ENCODE results near the gene ARHGAP19. TPM values are rescaled to one million over a fixed set of nuclear protein-coding genes. Genes with fewer than 3 reads are reported as not detected.

The ARHGAP19 gene, protein sequence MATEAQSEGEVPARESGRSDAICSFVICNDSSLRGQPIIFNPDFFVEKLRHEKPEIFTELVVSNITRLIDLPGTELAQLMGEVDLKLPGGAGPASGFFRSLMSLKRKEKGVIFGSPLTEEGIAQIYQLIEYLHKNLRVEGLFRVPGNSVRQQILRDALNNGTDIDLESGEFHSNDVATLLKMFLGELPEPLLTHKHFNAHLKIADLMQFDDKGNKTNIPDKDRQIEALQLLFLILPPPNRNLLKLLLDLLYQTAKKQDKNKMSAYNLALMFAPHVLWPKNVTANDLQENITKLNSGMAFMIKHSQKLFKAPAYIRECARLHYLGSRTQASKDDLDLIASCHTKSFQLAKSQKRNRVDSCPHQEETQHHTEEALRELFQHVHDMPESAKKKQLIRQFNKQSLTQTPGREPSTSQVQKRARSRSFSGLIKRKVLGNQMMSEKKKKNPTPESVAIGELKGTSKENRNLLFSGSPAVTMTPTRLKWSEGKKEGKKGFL
- total RNA-seq = 21.3 TPM
- polyA plus RNA-seq = 6.0 TPM

DNA sequence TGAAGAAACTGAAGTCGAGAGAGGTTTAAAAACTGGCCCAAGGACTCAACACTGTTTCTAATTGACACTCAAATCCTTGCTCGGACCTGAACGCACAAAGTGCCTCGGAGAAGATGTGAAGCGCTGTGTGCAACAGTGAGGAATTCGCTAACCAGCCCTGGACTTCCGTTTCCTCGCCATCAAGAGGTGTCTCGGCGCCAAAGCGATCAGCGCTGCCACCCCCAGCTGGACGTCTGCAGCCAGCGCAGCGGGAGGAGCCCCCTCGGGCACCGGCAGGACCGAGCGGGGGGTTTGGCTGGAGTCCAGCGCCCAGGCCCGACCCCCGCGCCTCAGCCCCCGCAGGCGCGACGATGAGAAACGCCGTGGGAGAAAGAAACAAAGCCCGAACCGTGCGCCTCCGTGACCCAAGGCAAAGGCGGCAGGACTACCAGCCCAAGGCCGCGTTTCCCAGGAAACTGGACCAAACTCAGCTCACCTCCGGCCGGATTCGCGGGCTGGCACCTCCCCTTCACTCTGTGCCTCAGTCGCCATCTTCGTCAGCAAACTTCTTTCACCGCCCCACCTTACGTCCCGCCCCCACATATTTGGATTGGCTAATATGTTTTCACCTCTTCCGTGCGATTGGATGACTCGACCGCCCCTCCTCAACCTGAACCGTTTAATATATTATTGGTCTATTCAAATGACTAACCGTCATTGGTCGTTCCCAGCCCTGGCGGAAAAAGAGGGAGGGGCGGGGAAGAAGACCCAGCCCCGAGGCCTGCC lies at the start of gene ARHGAP19:
Gene ARHGAP19 (minus strand): TSS at position 541 of the 765 bp plus-strand sequence. CDS start 10 bp downstream, at position 531.
- peak; percentile 99 for DNase-seq (ENCODE audit: extremely low spot score)
- WGBS = under 1% methylated on average over 55 of the region's 55 CpGs

DNA sequence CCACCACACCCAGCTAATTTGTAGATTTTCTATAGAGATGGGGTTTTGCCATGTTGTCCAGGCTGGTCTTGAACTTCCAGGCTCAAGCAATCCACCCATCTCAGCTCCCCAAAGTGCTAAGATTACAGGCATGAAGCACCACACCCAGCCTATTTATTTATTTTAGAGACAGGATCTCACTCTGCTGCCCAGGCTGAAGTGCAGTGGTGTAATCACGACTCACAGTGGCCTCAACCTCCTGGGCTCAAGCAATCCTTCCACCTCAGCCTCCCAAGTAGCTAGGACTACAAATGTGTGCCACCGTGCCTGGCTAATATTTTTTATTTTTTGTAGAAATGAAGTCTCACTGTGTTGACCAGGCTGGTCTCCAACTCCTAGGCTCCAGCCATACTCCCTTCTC lies 49.0 kb upstream of the ARHGAP19 start:
- H3K4me3 ChIP-seq (ENCODE audit: low read depth, low read length) = no peak overlapping the region
- H3K27ac ChIP-seq (ENCODE audit: low read depth) = no peak overlapping the region
- WGBS = 76% methylated on average over 2 of the region's 2 CpGs
- DNase-seq (ENCODE audit: extremely low spot score) = no peak
- H3K36me3 ChIP-seq (ENCODE audit: insufficient read depth) = no peaks in the 10 kb centered on the region
- H3K4me1 ChIP-seq (ENCODE audit: insufficient read depth) = no peaks in the 10 kb centered on the region

More for the DNA sequence above, at the start of gene ARHGAP19:
- Histone ChIP-seq H3K4me3 (ENCODE audit: low read depth, low read length) (peak within 1 kb of the TSS; percentile 65), H3K36me3 (ENCODE audit: insufficient read depth) (no peaks in the 10 kb centered on the region), H3K4me1 (ENCODE audit: insufficient read depth) (no peaks in the 10 kb centered on the region), H3K27ac (ENCODE audit: low read depth) (peak within 1 kb of the TSS; percentile 90)

DNA sequence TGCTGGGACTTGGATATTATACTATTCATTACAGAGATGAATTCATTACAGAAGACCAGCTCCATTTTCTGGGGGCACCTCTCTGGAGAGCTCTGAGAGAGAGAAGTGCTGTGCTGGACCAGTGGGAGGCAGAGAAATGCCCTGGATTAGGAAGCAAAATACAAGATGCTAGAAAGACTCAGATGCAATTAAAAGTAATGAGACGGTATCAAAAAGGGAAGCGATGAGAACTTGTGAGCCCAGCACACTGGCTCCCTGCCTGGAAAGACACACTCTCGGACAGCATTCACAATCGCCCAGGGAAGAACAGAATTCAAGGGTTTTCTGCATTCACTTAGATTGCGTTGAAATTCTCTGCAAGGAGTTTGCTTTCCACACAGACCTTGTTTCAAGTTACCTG lies 45.6 kb upstream of the ARHGAP19 start:
- Histone ChIP-seq H3K4me1 (ENCODE audit: insufficient read depth) (no peaks in the 10 kb centered on the region), H3K4me3 (ENCODE audit: low read depth, low read length) (no peak overlapping the region), H3K27ac (ENCODE audit: low read depth) (no peak overlapping the region), H3K36me3 (ENCODE audit: insufficient read depth) (no peaks in the 10 kb centered on the region)
- no peak for DNase-seq (ENCODE audit: extremely low spot score)
- 27% methylated on average over 5 of the region's 5 CpGs for WGBS

DNA sequence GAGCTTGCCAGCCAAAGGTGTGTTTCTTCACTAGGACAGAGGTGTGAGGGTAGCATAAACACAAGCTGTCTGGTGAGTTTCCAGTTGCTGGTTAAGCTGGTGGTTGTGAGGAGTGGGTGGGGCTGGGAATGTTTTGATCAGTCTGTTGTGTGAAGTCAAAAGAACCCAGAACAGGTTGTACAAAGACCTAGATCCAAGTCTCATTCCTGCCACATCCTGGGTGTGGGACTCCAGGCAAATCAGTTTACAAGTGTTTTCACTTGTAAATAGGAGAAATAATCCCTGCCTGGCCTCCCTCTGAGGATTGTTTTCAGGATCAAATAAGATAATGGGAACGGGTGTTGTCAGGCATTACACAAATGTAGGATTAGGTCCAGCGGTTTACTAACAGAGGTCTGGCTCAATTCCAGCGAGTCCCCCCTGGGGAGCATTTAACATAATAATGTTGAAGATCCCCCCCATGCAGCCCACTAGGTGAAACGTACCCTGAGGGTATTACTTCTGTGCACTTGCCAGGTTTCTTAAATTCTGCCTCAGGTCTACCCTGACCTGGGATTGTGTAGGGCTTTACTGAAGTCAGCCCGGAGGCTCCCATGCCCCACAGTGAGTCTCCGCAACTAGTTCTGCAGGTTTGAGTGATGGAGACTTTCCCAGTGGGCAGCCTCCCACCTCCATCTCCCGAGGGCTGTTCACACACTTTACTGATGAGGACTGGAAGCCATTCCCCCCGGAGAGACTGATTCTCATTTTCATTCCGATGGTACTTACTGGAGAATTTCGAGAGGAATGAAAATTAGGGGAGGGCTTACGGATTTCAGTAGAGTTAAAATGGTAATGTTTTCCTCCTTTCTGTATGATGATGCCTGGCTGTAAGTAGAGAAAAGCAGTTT lies 44.8 kb upstream of the ARHGAP19 start:
- Histone ChIP-seq H3K4me3 (ENCODE audit: low read depth, low read length) (no peak overlapping the region), H3K4me1 (ENCODE audit: insufficient read depth) (no peaks in the 10 kb centered on the region), H3K27ac (ENCODE audit: low read depth) (no peak overlapping the region), H3K36me3 (ENCODE audit: insufficient read depth) (no peaks in the 10 kb centered on the region)
- 19% methylated on average over 11 of the region's 11 CpGs for WGBS
- no peak for DNase-seq (ENCODE audit: extremely low spot score)

DNA sequence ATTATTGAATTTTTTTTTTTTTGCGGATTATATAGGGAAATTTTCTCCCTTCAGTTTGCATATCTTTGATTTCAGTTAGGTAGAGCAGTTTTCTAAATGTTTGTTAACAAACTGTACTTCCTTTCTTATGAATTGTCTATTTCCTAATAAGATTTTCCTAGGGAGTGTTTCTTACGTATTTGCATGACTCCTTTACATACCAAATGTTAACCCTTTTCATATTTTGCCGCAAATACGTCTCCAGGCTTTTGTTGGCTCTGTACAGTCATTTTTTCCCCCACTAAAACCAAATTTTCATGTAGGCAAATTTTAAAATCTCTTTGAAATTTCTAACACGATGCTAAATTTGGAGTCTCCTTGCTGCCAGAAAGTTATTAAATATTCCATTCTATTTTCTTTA lies 44.0 kb upstream of the ARHGAP19 start:
- Histone ChIP-seq H3K27ac (ENCODE audit: low read depth) (no peak overlapping the region), H3K36me3 (ENCODE audit: insufficient read depth) (no peaks in the 10 kb centered on the region), H3K4me1 (ENCODE audit: insufficient read depth) (no peaks in the 10 kb centered on the region), H3K4me3 (ENCODE audit: low read depth, low read length) (no peak overlapping the region)
- DNase-seq (ENCODE audit: extremely low spot score) = no peak
- WGBS = 32% methylated on average over 5 of the region's 5 CpGs

DNA sequence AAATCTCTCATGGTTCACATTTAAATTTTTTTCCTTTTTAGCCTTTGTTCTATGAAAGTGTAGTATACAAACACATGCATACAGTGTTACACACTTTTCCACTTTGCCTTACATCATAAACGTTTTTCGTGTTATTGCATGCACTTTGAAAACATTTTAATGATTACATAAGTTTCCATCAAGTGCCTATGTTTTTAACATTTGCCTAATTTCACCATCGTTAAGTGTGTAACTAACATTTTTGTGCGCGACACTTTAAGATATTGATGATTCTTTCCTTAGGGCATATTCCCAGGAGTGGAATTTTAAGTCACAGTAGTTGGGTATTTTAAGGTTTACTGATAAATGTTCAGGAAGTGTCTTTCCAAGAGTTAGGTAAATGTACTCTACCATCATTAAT lies 43.6 kb upstream of the ARHGAP19 start:
- Histone ChIP-seq H3K4me3 (ENCODE audit: low read depth, low read length) (no peak overlapping the region), H3K36me3 (ENCODE audit: insufficient read depth) (no peaks in the 10 kb centered on the region), H3K27ac (ENCODE audit: low read depth) (no peak overlapping the region), H3K4me1 (ENCODE audit: insufficient read depth) (no peaks in the 10 kb centered on the region)
- WGBS = 46% methylated on average over 5 of the region's 5 CpGs
- no peak for DNase-seq (ENCODE audit: extremely low spot score)

DNA sequence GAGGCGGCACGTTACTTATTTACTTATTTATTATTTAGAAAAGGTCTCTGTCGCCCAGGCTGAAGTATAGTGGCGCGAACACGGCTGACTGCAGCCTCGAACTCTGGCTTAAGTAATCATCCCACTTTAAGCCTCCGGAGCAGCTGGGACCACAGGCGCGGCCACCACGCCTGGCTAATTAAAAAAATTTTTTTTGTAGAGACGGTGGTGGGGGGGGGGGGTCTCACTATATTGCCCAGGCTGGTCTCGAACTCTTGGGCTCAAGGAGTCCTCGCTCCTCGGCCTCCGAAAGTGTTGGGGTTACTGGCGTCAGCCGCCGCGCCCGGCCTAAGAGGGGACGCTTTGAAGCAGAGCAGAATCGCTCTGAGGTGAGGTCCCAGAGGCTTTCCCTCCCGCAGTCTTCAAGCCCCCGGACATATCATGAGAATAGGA lies 42.8 kb upstream of the ARHGAP19 start:
- DNase-seq (ENCODE audit: extremely low spot score) = no peak

DNA sequence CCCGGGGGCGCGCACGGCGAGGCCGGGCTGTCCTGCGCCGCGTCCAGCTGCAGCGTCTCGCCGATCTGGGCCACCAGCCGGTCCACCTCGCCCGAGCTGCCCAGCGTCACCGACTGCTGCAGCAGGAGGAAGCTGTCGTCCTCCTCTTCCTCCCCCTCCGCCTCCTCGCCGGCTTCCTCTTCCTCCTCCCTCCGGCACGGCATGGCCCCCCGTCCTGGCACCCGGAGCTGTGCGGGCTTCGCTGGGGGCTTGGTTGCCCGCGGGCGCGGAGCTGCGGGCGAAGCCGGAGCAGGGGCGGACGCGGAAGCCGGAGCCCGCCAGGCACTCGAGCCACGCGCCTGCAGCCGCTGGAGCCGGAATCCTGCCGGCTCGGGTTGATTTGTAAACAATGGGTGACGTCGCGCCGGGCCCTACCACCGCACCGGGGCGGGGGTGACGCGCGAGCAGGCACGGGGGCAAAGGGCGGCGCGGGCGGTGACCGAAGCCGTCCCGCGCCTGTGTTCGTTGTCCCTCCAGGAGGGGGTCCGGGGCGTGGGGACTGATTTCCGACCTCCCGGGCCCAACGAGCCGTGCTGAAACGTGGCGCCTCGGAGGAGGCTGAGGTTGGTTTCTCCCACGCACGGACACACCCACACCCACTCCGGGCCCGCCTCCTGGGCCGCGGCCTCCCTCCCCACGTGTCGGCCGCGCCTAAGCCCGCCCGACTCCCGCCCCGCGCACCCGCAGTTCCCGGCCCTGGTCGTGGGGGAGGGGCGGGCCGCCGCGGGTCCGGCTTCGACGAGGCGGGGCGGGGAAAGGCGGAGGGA lies 42.1 kb upstream of the ARHGAP19 start, which contains the start of gene FRAT2:
Gene FRAT2 (minus strand): TSS at position 360 of the 806 bp plus-strand sequence. CDS start 157 bp downstream, at position 203.
- under 1% methylated on average over 103 of the region's 103 CpGs for WGBS
- Histone ChIP-seq H3K36me3 (ENCODE audit: insufficient read depth) (no peaks in the 10 kb centered on the region), H3K4me3 (ENCODE audit: low read depth, low read length) (peak within 1 kb of the TSS; percentile 92), H3K4me1 (ENCODE audit: insufficient read depth) (no peaks in the 10 kb centered on the region), H3K27ac (ENCODE audit: low read depth) (peak within 1 kb of the TSS; percentile 92)
- DNase-seq (ENCODE audit: extremely low spot score) = no peak

More for the DNA sequence above, 42.8 kb upstream of the ARHGAP19 start:
- peak overlapping the region; percentile 92 for H3K4me3 ChIP-seq (ENCODE audit: low read depth, low read length)
- no peaks in the 10 kb centered on the region for H3K4me1 ChIP-seq (ENCODE audit: insufficient read depth)
- no peak overlapping the region for H3K27ac ChIP-seq (ENCODE audit: low read depth)
- no peaks in the 10 kb centered on the region for H3K36me3 ChIP-seq (ENCODE audit: insufficient read depth)
- 5% methylated on average over 25 of the region's 25 CpGs for WGBS

DNA sequence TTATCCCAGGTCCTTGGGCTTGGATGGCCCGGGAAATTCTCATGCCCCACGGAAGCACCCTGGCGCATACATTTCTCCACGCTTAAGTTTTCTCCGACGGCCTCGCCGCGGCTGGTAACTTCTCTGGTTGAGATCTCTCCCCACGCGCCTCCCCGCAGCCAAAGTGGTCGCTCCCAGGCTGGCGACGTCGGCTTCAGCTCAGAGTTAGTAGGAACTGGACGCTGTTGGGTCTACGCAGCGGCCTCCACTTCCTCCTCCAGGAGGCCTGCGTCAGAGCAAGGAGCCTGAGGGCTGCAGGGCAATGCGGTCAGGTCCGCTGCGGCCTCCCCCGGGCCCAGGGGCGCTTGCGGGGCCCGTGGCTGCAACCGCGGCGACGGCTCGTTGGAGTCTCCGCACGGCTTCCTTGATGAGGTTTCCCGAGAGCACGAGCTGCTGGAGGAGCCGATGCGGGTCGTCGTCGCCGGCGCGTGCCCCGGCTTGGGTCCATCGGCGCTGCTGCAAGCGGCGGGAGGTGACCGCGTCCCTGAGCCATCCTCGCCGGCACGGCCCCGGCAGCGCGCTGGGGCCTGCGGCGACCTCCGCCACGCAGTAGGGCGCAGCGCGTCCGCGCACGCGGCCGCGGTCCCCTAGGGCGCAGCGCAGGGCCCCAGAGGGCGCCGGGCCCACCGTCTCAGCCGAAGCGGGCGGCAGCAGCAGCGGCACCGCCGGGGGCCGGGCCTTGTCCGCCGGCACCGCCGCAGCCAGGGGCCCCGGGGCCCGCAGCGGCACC lies 41.3 kb upstream of the ARHGAP19 start:
- Histone ChIP-seq H3K4me3 (ENCODE audit: low read depth, low read length) (peak overlapping the region; percentile 92), H3K36me3 (ENCODE audit: insufficient read depth) (no peaks in the 10 kb centered on the region), H3K4me1 (ENCODE audit: insufficient read depth) (no peaks in the 10 kb centered on the region), H3K27ac (ENCODE audit: low read depth) (peak overlapping the region; percentile 62)
- WGBS = under 1% methylated on average over 89 of the region's 89 CpGs
- DNase-seq (ENCODE audit: extremely low spot score) = no peak

DNA sequence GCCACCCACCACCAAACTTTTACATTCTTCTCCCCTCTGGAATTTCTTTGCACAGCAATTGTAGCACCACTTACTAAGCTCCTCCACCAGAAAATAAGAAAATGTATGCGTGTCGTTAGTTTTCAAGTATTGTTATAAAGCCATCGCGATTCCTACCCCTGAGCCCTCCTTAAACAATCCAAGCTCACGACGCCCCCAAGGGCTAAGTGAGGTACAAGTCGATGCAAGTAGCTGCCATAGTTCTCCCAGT lies 40.8 kb upstream of the ARHGAP19 start:
- peak overlapping the region; percentile 62 for H3K27ac ChIP-seq (ENCODE audit: low read depth)
- H3K36me3 ChIP-seq (ENCODE audit: insufficient read depth) = no peaks in the 10 kb centered on the region
- no peaks in the 10 kb centered on the region for H3K4me1 ChIP-seq (ENCODE audit: insufficient read depth)
- no peak for DNase-seq (ENCODE audit: extremely low spot score)
- H3K4me3 ChIP-seq (ENCODE audit: low read depth, low read length) = peak overlapping the region; percentile 92
- 7% methylated on average over 7 of the region's 7 CpGs for WGBS

DNA sequence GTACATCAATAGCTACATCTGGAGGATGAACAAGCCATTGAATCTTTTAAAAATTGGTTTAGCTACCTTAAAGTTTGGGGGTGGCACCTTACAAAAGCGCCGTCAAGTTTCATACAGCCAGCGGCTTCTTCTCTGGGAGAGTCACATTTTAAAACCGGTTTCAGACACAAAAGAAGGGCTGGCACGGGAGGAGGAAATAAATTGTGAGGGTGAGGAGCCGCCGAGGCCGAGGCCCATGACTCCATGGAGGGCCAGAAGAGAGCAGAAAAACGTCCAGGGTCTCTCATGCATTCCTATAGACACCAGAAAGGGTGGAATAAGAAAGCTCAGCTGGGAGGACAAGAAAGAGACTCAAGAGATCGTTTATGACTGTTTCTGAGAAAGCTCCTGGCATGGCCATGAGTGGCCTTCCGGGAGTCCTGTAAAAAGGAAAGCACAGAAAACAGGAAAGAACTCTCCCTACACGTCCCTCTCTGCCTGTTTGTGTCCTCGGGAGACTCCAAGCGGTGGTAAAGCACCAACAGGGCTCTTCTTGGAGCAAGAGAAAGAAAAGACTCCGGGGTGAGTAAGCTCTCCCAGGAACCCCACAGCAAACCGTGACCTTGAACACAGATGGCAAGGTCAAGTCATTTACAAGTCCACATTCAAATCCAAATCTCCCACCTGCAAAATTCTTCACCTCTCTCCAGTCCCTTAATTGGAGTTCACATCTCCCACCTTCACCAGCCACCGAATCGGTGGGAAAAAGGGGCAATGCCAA lies 40.3 kb upstream of the ARHGAP19 start:
- no peaks in the 10 kb centered on the region for H3K36me3 ChIP-seq (ENCODE audit: insufficient read depth)
- peak overlapping the region; percentile 92 for H3K4me3 ChIP-seq (ENCODE audit: low read depth, low read length)
- peak overlapping the region; percentile 48 for H3K27ac ChIP-seq (ENCODE audit: low read depth)
- H3K4me1 ChIP-seq (ENCODE audit: insufficient read depth) = no peaks in the 10 kb centered on the region
- DNase-seq (ENCODE audit: extremely low spot score) = no peak
- 23% methylated on average over 18 of the region's 18 CpGs for WGBS

Data from urinary bladder (tissue), 4 donors.